ENCODE data around the gene RDH13.

RDH13 gene

DNA sequence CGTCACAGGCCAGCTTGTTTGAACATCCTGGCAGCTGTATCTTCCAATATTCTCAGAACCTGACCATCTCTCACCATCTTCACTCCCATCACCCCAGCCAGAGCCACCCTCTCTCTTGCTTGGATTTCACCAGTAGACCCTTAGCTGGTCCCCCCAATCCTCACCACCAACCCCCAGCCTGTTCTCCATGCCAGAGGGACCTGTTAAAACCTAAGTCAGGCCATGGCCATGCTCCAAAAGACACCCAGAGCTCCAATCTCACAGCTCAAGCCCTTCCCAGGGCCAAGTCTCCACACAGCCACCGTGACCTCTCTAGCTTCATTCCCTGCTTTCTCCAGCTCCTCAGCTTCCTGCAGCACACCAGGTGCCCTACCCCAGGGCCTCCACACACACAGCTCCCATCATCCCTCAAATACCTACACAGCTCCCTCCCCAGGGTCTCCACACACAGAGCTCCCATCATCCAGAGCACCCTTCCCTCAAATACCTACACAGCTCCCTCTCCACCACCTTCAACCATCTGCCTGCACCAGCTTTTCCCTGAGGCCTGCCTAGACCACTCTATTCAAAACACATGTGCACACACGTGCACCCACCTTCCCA is 26.5 kb upstream of the RDH13 start:
- Histone ChIP-seq H3K27ac (ENCODE audit: low read length) (no peak overlapping the region), H3K27me3 (ENCODE audit: low read depth, low read length) (peaks cover 12% of the 10 kb centered on the region), H3K9me3 (ENCODE audit: control insufficient read depth in 1 of 2, low read length in 2 of 2) (no peaks in the 10 kb centered on the region), H3K4me1 (ENCODE audit: control insufficient read depth in 1 of 2, insufficient read depth in 2 of 2, low read length in 2 of 2) (peaks cover 0 to 33% of the 10 kb centered on the region in 2 donors), H3K36me3 (ENCODE audit: control insufficient read depth in 1 of 2, insufficient read depth in 2 of 2, low read length in 2 of 2) (peaks cover 11 to 32% of the 10 kb centered on the region in 2 donors), H3K4me3 (ENCODE audit: low read depth in 1 of 2, low read length in 2 of 2) (no peak overlapping the region)

DNA sequence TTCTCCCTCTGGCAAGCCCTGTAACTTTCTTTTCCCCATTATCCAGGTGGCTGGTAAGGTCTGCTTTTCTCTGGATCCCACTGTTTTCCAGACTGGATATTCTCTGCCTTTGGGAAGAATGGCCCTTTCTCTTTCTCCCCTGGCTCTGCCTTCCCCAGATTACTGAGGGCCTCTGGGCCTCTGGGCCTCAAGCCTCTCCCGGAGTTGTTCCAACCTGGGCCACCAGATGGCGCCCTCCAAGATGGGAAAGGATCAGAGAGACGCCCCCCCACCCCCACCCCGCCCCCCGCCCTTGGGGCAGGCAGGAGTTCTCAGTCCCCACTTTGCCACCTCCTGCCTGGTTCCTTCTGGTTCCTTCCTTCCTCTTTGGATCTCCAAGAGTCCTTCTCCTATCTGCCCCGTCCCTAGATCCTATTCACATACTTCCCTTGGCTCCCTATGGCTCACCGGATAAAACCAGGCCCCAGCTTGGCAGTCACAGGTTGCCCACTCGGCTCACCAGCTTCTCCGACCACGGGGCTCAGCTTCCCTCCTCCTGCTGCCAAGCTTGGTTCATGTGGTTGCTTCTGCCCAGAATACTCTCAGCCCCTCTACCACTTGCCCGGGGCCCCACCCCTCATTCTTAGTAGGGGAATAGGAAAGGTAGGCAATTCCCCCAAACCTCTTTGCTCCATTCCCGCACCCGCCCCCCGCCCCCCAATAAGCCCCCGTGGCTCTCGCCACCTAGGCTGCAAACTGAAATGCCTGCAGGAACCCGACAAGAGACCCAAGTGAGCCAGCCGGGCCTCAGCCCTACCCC is 25.8 kb upstream of the RDH13 start:
- Histone ChIP-seq H3K4me1 (ENCODE audit: control insufficient read depth in 1 of 2, insufficient read depth in 2 of 2, low read length in 2 of 2) (peaks cover 0 to 33% of the 10 kb centered on the region in 2 donors), H3K36me3 (ENCODE audit: control insufficient read depth in 1 of 2, insufficient read depth in 2 of 2, low read length in 2 of 2) (peaks cover 9 to 28% of the 10 kb centered on the region in 2 donors), H3K9me3 (ENCODE audit: control insufficient read depth in 1 of 2, low read length in 2 of 2) (no peaks in the 10 kb centered on the region), H3K4me3 (ENCODE audit: low read depth in 1 of 2, low read length in 2 of 2) (no peak overlapping the region), H3K27ac (ENCODE audit: low read length) (no peak overlapping the region), H3K27me3 (ENCODE audit: low read depth, low read length) (peaks cover 19% of the 10 kb centered on the region)

DNA sequence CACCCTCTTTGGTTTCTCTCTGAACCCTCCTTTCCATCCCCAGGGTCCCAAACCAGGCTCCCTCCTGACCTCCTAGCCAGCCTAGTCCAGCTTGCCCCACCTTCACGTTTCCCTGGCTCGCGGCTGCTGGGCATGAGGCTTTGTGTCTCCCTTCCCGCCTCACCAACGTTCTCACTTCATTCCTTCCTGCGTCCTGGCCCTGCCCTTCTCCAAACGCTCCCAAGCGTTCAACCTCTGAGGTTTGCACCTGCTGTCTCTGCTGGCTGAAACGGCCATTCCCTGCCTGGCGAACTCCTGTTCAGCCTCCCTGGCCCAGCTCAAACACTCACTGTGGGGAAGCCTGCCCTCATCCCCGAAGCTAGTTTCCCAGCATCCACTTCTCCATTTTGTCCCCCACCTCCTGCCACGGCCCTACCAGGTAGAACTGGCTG is 25.1 kb upstream of the RDH13 start:
- Histone ChIP-seq H3K27me3 (ENCODE audit: low read depth, low read length) (peaks cover 23% of the 10 kb centered on the region), H3K36me3 (ENCODE audit: control insufficient read depth in 1 of 2, insufficient read depth in 2 of 2, low read length in 2 of 2) (peaks cover 9 to 27% of the 10 kb centered on the region in 2 donors), H3K27ac (ENCODE audit: low read length) (no peak overlapping the region), H3K9me3 (ENCODE audit: control insufficient read depth in 1 of 2, low read length in 2 of 2) (no peaks in the 10 kb centered on the region), H3K4me1 (ENCODE audit: control insufficient read depth in 1 of 2, insufficient read depth in 2 of 2, low read length in 2 of 2) (peaks cover 0 to 33% of the 10 kb centered on the region in 2 donors), H3K4me3 (ENCODE audit: low read depth in 1 of 2, low read length in 2 of 2) (no peak overlapping the region)

DNA sequence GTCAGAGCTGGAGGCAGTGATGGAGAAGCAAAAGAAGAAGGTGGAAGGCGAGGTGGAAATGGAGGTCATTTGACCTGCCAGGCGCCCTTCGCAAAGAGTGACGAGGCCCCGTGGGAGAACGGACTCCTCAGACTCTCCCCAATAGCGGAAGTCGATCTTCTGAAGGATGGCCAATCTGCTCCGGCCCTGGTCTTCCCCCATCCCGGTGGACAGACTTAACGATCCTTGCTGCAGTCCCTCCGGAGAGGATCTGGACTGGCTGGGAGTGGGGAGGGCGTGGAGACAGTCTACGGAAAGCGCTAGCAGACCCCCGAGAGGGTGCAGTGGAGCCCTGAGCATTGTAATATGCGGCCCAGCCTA is 24.6 kb upstream of the RDH13 start:
- H3K27ac ChIP-seq (ENCODE audit: low read length), result no peak overlapping the region
- H3K36me3 ChIP-seq (ENCODE audit: control insufficient read depth in 1 of 2, insufficient read depth in 2 of 2, low read length in 2 of 2), result peaks cover 9 to 22% of the 10 kb centered on the region in 2 donors
- no peaks in the 10 kb centered on the region for H3K9me3 ChIP-seq (ENCODE audit: control insufficient read depth in 1 of 2, low read length in 2 of 2)
- peak overlapping the region; percentile 49 to 62 for H3K4me3 ChIP-seq (ENCODE audit: low read depth in 1 of 2, low read length in 2 of 2)
- H3K27me3 ChIP-seq (ENCODE audit: low read depth, low read length), result peaks cover 28% of the 10 kb centered on the region
- peaks cover 0 to 33% of the 10 kb centered on the region in 2 donors for H3K4me1 ChIP-seq (ENCODE audit: control insufficient read depth in 1 of 2, insufficient read depth in 2 of 2, low read length in 2 of 2)

DNA sequence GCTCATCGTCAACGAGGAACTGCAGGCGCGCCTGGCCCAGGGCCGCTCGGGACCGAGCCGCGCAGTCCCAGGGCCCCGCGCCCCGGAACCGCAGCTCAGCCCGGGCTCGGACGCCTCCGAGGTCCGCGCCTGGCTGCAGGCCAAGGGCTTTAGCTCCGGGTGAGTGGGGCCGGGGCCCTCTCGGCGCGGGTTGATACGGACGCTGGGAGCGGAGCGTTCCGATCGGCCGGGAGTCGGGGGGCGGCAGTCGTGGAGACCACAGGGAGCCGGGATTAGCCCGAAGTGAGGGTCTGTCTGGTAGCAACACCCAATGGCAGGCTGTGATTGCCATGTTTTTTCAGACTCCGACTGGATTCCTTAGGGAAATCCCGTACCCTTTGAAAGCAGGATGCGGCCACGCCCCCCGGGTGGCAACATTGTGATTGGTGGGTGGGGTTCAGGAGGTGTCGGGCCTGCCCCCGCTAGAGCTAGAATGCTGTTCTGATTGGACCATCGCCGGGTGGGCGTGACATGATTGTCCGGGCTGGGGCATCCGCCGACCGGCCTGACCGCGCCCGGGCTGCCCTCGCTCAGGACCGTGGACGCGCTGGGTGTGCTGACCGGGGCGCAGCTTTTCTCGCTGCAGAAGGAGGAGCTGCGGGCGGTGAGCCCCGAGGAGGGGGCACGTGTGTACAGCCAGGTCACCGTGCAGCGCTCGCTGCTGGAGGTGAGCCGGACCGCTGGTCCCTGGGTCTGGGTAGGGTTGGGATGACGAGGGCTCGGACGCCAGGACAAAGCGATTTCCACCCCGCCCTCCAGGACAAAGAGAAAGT is 24.0 kb upstream of the RDH13 start:
- no peaks in the 10 kb centered on the region for H3K9me3 ChIP-seq (ENCODE audit: control insufficient read depth in 1 of 2, low read length in 2 of 2)
- peaks cover 34% of the 10 kb centered on the region for H3K27me3 ChIP-seq (ENCODE audit: low read depth, low read length)
- peak overlapping the region; percentile 49 to 62 for H3K4me3 ChIP-seq (ENCODE audit: low read depth in 1 of 2, low read length in 2 of 2)
- no peak overlapping the region for H3K27ac ChIP-seq (ENCODE audit: low read length)
- H3K36me3 ChIP-seq (ENCODE audit: control insufficient read depth in 1 of 2, insufficient read depth in 2 of 2, low read length in 2 of 2), result peaks cover 9 to 16% of the 10 kb centered on the region in 2 donors
- H3K4me1 ChIP-seq (ENCODE audit: control insufficient read depth in 1 of 2, insufficient read depth in 2 of 2, low read length in 2 of 2), result peaks cover 0 to 39% of the 10 kb centered on the region in 2 donors

DNA sequence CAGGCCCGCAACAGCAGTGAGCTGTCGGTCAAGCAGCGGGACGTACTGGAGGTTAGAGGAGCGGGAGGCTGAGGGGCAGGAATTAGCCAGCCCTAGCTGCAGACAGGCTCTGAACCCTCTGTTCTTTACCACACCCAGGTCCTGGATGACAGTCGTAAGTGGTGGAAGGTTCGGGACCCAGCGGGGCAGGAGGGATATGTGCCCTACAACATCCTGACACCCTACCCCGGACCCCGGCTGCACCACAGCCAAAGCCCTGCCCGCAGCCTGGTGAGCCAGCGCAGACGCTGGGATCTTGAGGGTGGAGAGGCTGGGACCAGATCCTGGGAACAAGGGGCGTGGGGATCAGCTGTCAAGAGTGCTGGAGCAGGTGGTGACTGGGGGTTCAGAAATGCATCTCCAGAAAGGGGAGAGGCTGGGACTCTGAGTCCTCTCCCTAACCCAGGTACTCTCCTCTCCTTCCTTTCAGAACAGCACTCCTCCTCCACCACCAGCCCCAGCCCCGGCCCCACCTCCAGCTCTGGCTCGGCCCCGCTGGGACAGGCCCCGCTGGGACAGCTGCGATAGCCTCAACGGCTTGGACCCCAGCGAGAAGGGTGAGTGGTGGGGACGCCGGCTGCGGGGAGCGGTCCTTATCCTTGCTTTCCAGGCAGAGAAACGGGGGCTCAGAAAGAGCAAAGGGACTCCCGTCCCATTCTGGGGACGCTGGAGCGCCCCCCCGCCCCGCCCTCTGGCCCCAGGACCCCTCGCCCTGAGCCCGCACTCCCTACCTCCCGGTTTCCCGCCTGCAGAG is 23.2 kb upstream of the RDH13 start:
- H3K27me3 ChIP-seq (ENCODE audit: low read depth, low read length), result peaks cover 35% of the 10 kb centered on the region
- peaks cover 0 to 47% of the 10 kb centered on the region in 2 donors for H3K4me1 ChIP-seq (ENCODE audit: control insufficient read depth in 1 of 2, insufficient read depth in 2 of 2, low read length in 2 of 2)
- peak overlapping the region in 1 of 2 donors; percentile 62 for H3K4me3 ChIP-seq (ENCODE audit: low read depth in 1 of 2, low read length in 2 of 2)
- H3K27ac ChIP-seq (ENCODE audit: low read length), result no peak overlapping the region
- peaks cover 8% of the 10 kb centered on the region in 2 donors for H3K36me3 ChIP-seq (ENCODE audit: control insufficient read depth in 1 of 2, insufficient read depth in 2 of 2, low read length in 2 of 2)
- no peaks in the 10 kb centered on the region for H3K9me3 ChIP-seq (ENCODE audit: control insufficient read depth in 1 of 2, low read length in 2 of 2)

DNA sequence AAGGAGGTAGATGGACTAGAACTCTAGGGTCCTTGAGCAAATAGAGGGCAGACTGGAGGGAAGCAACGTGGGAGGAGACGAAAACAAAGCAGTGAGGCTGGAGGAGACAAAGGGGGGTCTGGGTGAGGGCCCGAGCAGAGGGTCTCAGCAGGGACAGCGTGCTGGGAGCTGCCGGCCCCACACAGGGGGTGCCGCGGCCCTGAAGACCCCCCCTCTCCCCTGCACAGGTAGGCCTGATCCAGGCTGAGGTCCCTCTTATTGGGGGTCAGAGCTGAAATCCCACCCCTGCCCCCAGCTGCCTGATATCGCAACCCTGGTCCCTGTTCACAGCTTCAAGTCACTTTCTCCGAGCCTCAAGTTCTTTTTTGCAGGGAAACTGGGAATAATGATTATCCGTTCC is 21.5 kb upstream of the RDH13 start:
- Histone ChIP-seq H3K27ac (ENCODE audit: low read length) (no peak overlapping the region), H3K9me3 (ENCODE audit: control insufficient read depth in 1 of 2, low read length in 2 of 2) (no peaks in the 10 kb centered on the region), H3K4me1 (ENCODE audit: control insufficient read depth in 1 of 2, insufficient read depth in 2 of 2, low read length in 2 of 2) (peaks cover 5 to 55% of the 10 kb centered on the region in 2 donors), H3K27me3 (ENCODE audit: low read depth, low read length) (peaks cover 47% of the 10 kb centered on the region), H3K36me3 (ENCODE audit: control insufficient read depth in 1 of 2, insufficient read depth in 2 of 2, low read length in 2 of 2) (no peaks in the 10 kb centered on the region), H3K4me3 (ENCODE audit: low read depth in 1 of 2, low read length in 2 of 2) (no peak overlapping the region)

DNA sequence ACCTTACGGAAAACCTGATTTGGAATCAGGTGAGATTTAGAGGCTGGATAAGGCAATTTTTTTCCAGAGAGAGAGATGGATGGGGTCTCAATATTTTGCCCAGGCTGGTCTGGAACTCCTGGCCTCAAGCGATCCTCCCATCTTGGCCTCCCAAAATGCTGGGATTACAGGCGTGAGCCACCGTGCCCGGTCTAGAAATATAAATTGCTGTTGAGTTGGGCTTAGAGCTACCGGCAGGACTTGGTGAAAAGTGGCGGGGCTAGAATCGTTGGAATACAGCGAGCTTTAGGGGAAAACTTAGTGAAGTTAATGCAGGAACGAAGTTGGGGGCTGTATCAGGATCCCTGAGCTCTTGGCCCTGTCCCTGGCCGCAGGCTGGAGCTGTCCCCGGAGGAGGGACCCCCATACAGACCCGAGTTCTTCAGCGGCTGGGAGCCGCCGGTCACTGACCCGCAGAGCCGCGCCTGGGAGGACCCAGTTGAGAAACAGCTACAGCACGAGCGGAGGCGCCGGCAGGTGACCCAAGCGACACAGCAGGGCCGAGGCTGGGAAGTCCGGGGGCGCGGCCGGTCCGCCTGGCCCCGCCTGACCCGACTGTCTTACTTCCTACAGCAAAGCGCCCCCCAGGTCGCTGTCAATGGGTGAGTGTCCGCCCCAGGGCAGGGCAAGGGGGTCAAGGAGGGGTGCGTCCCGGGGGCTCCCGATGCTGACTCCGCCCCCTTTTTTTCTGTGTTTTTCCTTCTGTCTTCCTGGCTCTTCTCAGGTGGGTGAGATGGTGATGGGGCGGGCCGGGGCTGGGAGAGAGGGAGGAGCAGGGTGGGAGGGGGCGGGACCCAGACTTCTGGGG is 20.3 kb upstream of the RDH13 start:
- peaks cover 5 to 51% of the 10 kb centered on the region in 2 donors for H3K4me1 ChIP-seq (ENCODE audit: control insufficient read depth in 1 of 2, insufficient read depth in 2 of 2, low read length in 2 of 2)
- H3K36me3 ChIP-seq (ENCODE audit: control insufficient read depth in 1 of 2, insufficient read depth in 2 of 2, low read length in 2 of 2), result no peaks in the 10 kb centered on the region

DNA sequence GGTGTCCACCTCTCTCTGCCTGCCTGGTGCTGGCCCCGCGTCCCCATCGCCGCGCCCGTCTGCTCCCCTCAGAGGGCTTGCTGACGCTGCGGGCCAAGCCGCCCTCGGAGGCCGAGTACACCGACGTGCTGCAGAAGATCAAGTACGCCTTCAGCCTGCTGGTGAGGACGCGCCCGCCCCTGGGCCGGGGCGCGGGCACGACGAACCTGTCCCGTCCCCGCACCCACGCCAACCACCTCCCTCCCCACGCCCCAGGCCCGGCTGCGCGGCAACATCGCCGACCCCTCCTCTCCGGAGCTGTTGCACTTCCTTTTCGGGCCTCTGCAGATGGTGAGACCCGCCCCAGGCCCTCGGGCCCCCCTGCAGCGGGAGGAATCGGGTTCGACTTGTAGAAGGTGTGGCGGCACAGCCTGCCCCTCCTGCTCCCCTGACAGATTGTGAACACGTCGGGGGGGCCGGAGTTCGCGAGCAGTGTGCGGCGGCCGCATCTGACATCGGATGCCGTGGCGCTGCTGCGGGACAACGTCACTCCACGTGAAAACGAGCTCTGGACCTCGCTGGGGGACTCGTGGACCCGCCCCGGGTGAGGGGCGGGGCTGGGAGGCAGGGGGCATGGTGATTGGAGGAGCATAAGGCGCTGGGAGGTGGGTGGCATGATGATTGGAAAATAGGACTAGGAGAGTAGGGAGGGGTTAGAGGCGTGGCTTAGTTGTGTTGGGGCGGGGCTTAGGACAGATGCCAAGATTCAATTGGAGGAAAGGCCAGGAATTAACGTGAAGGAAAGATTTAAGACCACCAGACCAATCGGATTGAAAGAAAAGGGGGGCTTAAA is 19.3 kb upstream of the RDH13 start:
- no peak overlapping the region for H3K27ac ChIP-seq (ENCODE audit: low read length)
- no peaks in the 10 kb centered on the region for H3K36me3 ChIP-seq (ENCODE audit: control insufficient read depth in 1 of 2, insufficient read depth in 2 of 2, low read length in 2 of 2)
- H3K27me3 ChIP-seq (ENCODE audit: low read depth, low read length), result peaks cover 46% of the 10 kb centered on the region
- H3K4me1 ChIP-seq (ENCODE audit: control insufficient read depth in 1 of 2, insufficient read depth in 2 of 2, low read length in 2 of 2), result peaks cover 5 to 41% of the 10 kb centered on the region in 2 donors
- no peaks in the 10 kb centered on the region for H3K9me3 ChIP-seq (ENCODE audit: control insufficient read depth in 1 of 2, low read length in 2 of 2)
- peak overlapping the region in 1 of 2 donors; percentile 50 for H3K4me3 ChIP-seq (ENCODE audit: low read depth in 1 of 2, low read length in 2 of 2)

More for the DNA sequence above, 20.3 kb upstream of the RDH13 start:
- H3K4me3 ChIP-seq (ENCODE audit: low read depth in 1 of 2, low read length in 2 of 2), result no peak overlapping the region
- H3K27ac ChIP-seq (ENCODE audit: low read length), result no peak overlapping the region
- H3K9me3 ChIP-seq (ENCODE audit: control insufficient read depth in 1 of 2, low read length in 2 of 2), result no peaks in the 10 kb centered on the region
- peaks cover 52% of the 10 kb centered on the region for H3K27me3 ChIP-seq (ENCODE audit: low read depth, low read length)

DNA sequence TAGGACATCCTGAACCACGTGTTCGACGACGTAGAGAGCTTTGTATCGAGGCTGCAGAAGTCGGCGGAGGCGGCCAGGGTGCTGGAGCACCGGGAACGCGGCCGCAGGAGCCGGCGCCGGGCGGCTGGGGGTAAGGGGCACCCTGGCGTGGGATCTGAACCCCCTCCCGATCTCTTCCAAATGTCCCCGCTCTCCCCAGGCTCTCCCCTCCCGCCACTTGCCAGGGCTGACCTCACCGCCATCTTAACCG is 18.7 kb upstream of the RDH13 start:
- Histone ChIP-seq H3K27me3 (ENCODE audit: low read depth, low read length) (peaks cover 46% of the 10 kb centered on the region), H3K9me3 (ENCODE audit: control insufficient read depth in 1 of 2, low read length in 2 of 2) (no peaks in the 10 kb centered on the region), H3K4me3 (ENCODE audit: low read depth in 1 of 2, low read length in 2 of 2) (peak overlapping the region in 1 of 2 donors; percentile 50), H3K27ac (ENCODE audit: low read length) (no peak overlapping the region), H3K36me3 (ENCODE audit: control insufficient read depth in 1 of 2, insufficient read depth in 2 of 2, low read length in 2 of 2) (no peaks in the 10 kb centered on the region), H3K4me1 (ENCODE audit: control insufficient read depth in 1 of 2, insufficient read depth in 2 of 2, low read length in 2 of 2) (peaks cover 5 to 35% of the 10 kb centered on the region in 2 donors)
